PFSK-1 (cell line): ENCODE measurements around the gene HIF1A.

ENCODE experiments used
- FOXP2 ChIP-seq: optimal IDR thresholded peaks from 2 replicates; pipeline ENCODE3; 2011; ENCODE audit warnings: borderline replicate concordance, control low read depth, inconsistent platforms; ENCODE audit not compliant: insufficient read depth; ENCODE audit errors: extremely low read length, extremely low read depth
- POLR2AphosphoS5 ChIP-seq: IDR thresholded peaks from 2 replicates; pipeline ENCODE4 v1.6.1; 2012; ENCODE audit warnings: low read depth, mild to moderate bottlenecking, control low read depth, low read length, moderate library complexity
- SIN3A ChIP-seq: IDR thresholded peaks from 2 replicates; pipeline ENCODE4 v1.6.1; 2012; ENCODE audit warnings: mild to moderate bottlenecking, low read length, moderate library complexity, borderline replicate concordance; ENCODE audit not compliant: insufficient read depth
- TAF1 ChIP-seq: IDR thresholded peaks from 2 replicates; pipeline ENCODE4 v1.6.1; 2012; ENCODE audit warnings: low read length, control low read depth, borderline replicate concordance; ENCODE audit not compliant: insufficient read depth
- TF ChIP-seq, protein P1 (sequence below), 2 experiments: IDR thresholded peaks; 2 replicates each; pipeline versions ENCODE4 v1.6.1 to v1.8.0; 2011 to 2012; ENCODE audit warnings: low read depth in 2 of 2, low read length in 2 of 2, control low read depth in 1 of 2, inconsistent platforms in 1 of 2, mild to moderate bottlenecking in 1 of 2, moderate library complexity in 1 of 2; ENCODE audit not compliant: insufficient read depth in 1 of 2

DNA sequence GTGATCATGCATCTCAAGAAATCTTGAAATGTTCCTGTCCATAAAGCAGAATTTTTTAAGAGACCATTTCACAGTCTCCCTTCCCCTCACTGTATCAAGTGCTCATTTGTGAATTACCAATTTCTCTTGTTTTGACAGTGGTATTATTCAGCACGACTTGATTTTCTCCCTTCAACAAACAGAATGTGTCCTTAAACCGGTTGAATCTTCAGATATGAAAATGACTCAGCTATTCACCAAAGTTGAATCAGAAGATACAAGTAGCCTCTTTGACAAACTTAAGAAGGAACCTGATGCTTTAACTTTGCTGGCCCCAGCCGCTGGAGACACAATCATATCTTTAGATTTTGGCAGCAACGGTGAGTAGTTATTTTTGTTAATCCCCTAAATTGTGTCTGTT is 41.4 kb downstream of the HIF1A start:
- TF ChIP-seq TAF1: no peak
- TF ChIP-seq POLR2AphosphoS5: no peak
- TF ChIP-seq, protein P1, sequence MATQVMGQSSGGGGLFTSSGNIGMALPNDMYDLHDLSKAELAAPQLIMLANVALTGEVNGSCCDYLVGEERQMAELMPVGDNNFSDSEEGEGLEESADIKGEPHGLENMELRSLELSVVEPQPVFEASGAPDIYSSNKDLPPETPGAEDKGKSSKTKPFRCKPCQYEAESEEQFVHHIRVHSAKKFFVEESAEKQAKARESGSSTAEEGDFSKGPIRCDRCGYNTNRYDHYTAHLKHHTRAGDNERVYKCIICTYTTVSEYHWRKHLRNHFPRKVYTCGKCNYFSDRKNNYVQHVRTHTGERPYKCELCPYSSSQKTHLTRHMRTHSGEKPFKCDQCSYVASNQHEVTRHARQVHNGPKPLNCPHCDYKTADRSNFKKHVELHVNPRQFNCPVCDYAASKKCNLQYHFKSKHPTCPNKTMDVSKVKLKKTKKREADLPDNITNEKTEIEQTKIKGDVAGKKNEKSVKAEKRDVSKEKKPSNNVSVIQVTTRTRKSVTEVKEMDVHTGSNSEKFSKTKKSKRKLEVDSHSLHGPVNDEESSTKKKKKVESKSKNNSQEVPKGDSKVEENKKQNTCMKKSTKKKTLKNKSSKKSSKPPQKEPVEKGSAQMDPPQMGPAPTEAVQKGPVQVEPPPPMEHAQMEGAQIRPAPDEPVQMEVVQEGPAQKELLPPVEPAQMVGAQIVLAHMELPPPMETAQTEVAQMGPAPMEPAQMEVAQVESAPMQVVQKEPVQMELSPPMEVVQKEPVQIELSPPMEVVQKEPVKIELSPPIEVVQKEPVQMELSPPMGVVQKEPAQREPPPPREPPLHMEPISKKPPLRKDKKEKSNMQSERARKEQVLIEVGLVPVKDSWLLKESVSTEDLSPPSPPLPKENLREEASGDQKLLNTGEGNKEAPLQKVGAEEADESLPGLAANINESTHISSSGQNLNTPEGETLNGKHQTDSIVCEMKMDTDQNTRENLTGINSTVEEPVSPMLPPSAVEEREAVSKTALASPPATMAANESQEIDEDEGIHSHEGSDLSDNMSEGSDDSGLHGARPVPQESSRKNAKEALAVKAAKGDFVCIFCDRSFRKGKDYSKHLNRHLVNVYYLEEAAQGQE (IDR thresholded peaks at IDR 0.05; ENCODE audit: insufficient read depth in 1 of 2, low read depth in 2 of 2, low read length in 2 of 2): no peak
- TF ChIP-seq SIN3A: no peak
- TF ChIP-seq FOXP2: no peak
